CD4-positive, alpha-beta T cell treated with Interleukin-21 for 1 hour (primary cell): ENCODE data around the gene TMEM181.
"Not testable (repeated sequence)": the region's sequence is repeated elsewhere in the genome, so short reads cannot be mapped to it uniquely, and the experiment has no call there.

Experiments
- DNase-seq: peaks from one replicate; pipeline ENCODE4 v3.0.0-alpha.2; 2020

Gene TMEM181, protein sequence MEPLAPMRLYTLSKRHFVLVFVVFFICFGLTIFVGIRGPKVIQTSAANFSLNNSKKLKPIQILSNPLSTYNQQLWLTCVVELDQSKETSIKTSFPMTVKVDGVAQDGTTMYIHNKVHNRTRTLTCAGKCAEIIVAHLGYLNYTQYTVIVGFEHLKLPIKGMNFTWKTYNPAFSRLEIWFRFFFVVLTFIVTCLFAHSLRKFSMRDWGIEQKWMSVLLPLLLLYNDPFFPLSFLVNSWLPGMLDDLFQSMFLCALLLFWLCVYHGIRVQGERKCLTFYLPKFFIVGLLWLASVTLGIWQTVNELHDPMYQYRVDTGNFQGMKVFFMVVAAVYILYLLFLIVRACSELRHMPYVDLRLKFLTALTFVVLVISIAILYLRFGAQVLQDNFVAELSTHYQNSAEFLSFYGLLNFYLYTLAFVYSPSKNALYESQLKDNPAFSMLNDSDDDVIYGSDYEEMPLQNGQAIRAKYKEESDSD

DNA sequence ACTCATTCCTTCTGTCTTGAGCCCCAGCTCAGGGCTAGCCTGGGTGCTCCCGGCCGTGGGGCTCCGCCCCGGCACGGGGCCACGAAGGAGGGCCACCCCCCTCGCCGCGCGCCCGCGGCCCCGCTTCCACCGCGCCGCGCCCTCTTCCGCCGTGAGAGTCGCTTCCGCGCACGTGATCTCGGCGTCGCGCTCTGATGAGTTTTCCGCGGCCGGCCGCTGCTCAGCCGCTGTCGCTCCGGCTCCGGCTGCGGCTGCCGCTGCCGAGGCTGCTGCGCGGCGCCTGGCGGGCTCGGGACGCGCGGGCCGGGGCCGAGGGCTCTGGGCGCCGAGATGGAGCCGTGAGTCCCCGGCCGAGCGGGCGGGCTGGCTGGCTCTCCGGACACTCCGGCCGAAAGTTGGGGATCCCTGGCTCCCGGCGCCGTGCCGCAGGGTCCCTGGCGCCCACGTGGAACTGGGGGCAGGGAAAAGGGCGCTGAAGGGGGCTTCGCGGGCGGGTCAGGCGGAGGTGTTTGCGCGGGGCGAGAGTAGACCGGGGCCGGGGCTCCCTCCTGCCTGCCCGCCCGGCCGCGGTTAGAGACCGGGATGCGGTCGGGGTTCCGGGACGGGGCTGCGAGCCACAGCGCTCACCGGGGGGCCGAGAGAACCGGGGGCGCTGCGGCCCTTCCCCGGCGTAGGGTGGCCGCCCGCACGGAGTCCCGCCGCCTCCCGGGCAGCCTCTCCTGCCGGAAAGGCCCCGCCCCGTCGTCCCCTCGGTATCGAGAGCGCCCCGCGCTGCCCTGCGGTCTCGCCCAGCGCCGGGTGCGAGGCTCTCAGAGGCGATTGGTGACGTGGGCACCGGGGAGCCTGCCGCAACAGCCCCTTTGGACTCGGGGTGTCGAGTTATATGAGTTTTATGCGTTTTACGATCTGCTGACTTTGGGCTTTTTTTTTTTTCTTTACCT, at the start of gene TMEM181:
Gene TMEM181 (plus strand): TSS at position 197 of the 941 bp plus-strand sequence. CDS start 134 bp downstream, at position 331.
- peak; percentile 88 for DNase-seq

DNA sequence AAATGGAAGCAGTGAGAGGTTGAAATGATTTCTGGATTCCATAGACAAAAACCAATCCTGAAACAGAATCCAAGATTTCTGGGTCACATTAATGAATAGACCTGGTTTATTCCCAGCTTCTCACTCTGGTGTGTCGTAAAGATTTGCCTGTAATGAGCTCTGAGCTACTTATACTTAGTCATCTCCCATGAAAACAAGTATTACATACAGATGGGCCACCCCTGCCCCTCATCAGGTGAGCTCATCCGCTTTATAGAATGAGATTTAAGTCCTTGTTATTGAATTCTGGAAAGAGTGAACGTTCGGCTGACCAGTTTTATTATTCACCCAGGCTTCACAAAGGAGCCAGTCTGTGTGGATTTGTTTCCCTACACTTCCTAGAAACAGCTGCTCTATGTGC, 47.1 kb upstream of the TMEM181 start:
- no peak for DNase-seq

DNA sequence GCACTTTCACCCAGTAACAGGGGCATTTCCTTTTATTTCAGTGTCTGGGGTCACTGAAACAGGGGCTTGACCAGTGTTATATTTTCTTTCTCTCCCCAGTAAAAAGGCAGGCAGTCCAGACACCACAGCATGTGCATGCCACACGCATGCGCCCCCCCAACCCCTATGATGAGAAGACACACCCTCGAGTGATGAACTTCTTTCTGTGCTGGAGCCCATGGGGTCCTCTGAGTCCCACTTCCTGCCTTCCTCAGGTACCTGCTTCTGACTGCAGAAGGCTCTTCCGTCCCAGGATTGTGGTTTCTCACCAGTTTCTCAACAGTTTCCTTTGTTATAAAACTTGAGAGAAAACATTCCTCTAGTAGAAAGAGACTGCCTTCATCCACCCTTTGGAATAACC, 45.7 kb upstream of the TMEM181 start:
- no peak for DNase-seq

DNA sequence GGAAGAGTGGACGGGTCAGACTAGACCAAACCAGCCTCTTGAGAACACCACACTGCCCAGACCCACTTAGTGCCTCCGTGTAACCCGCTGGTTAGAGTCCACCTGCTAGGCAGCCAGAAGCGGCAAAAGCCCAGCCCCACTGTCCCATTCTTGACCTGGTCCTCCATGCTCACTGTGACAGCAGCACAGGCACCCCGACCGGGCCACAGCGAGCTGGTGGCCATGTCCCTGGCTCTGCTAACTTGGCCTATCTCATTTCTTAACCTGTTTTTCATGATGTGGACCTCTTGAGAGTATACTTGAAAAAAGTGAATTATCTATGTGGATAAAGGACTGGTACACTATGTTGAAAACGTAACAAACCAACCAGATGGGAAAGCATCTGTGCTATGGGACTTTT, 44.9 kb upstream of the TMEM181 start:
- no peak for DNase-seq

DNA sequence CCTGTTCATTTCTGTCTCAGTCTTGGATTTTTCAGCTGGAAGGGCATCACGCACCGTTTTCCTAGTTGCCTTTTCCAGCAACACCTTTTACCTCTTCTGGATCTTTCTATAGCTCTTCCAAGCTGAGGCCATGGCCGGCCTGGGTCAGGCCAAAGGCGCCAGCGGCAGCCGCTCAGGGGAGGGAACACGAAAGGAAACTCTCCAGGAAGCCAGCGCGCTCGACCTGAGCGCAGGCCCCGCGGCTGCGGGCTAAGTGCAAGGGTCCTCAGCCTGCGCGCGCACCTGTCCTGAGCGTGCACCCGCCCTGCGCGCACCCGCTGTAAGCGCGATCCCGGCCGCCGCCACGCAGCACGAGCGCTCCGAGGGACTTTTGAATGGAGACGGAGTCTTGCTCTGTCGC, 43.8 kb upstream of the TMEM181 start:
- no peak for DNase-seq

DNA sequence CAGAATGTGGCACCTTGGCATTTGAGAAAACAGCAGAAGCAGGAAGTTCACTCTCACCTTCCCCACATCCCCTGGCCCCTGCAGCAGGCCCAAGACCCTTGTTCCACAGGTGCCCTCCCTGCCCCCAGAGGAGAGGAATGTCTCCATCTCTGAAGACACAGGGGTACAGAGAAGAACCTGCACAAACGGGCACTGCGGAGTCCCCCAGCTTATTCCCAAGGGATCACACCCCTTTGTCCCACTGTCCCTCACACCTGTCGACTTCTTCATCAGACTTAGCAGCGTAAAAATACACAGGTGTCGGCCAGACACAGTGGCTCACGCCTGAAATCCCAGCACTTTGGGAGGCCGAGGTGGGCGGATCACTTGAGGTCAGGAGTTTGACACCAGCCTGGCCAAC, 42.9 kb upstream of the TMEM181 start:
- no peak for DNase-seq

DNA sequence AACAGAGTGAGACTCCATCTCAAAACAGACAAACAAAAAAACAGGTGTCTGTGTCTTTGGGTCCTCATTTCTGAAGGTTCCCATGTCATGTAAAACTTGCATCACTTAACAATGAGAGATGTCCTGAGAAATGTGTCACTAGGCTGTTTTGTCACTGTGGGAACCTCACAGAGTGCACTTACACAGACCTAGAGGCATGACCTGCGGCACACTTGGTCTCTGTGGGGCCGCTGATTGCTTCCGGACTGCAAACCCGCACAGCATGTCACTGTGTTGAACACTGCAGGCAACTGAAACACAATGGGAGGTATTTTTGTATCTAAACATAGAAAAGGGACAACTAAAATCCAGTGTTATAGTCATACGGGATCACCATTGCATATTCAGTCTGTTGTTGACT, 42.3 kb upstream of the TMEM181 start:
- DNase-seq, result no peak

DNA sequence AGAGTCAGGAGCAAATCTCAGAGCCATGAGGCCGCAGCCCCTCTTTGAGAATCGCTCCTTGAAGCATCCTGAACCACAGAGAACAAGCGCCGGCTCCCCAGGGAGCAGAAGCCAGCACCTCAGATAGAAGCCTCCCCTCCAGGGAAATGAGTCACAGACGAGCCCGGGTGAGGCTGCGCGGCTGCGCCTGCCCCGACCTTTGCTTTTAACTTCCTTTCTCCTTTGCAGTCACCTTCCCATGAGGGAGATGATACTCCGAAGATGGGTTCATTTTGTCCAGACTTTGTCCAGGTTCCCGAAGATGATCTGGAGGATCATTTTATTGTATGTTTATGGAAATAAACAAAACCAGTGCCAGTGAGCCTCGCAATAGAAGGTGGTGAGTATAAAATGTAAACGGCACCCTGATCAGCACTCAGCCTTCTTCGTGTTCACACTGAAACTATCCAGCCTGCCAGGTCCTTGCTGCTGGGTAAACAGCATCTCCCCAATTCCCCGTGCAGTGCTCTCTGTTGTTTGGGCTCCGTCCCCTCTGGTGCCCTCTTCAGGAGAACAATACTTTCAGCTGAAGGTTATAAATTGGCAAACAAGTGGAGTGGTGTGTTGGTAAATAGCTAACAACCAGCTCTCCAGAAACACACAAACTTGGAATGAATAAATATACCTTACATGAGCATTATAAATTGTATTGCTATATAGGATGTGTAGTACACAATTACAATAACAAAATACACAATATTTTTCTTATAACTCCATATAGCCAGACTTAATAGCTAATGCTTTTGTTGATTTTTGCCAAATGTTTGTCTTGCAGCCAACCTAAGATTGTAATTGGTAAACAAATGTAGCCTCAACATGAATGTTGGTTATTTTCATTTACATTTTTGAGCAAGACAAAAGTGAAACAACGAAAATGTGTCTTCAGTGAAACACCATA, 41.4 kb upstream of the TMEM181 start:
- DNase-seq, result peak; percentile 73

DNA sequence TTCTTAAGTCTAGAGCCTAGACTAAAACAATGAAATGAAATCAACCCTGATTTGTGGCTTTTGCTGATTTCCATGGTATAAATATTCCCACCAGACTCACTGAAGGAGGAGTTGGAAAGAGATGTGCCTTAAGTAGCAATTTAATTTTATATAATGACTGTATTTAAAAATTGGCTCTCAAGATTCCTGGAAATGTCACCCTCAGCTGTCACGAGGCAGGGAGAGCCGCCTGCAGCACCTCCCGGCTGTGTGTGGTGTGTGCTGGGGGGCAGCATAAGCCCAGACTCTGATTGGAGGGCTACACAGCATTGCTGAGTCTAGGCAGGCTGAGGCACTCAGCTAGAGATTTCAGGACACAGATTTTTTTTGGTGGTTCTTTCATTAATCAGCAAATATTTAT, 40.6 kb upstream of the TMEM181 start:
- DNase-seq, result no peak

DNA sequence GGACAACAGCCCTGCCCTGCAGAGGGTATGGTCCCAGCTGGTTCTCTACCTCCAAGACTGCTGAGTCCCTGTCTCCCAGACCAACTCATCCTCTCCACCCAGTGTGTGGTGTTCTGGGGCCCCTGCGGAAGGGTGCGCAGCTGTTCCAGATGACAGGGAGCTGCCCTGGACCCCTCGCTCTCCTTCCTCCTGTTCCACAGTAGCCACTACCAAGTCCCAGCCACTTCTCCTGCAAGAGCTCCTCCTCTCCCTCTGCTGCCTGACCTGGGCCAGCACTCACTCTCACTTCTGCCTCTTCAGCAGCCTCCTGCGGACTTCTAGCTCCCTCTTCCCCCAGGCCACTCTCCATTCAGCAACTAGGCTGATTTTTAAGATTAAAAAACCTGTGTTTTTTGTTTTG, 40.1 kb upstream of the TMEM181 start:
- no peak for DNase-seq

DNA sequence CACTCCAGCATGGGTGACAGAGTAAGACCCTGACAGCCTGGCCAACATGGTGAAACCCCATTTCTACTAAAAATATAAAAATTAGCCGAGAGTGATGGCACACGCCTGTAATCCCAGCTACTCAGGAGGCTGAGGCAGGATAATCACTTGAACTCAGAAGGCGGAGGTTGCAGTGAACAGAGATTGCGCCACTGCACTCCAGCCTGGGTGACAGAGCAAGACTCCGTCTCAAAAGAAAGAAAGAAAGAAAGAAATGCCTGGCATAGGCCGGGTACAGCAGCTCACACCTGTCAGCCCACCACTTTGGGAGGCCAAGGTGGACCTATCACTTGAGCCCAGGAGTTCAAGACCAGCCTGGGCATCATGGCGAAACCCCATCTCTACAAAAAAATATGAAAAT, 38.9 kb upstream of the TMEM181 start:
- not testable (repeated sequence) for DNase-seq

DNA sequence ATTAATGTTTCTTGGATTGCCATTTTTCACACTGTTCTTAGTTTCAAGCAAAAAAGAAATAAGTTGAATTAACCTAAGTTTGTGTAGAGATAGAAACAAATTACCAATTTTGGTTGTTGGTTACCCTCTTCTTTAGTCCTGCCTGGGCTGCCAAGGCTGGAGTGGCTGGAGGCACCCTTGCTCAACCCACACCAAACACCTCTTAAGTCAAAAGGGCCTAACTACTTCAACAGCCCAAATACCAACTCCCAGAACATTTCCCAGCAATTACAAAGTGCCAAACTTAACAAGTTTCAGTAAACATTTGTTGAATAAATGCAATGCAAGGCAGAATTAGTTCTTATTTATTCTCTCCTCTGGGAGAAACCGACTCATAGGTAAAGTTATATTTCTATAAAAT, 38.1 kb upstream of the TMEM181 start:
- DNase-seq, result no peak

DNA sequence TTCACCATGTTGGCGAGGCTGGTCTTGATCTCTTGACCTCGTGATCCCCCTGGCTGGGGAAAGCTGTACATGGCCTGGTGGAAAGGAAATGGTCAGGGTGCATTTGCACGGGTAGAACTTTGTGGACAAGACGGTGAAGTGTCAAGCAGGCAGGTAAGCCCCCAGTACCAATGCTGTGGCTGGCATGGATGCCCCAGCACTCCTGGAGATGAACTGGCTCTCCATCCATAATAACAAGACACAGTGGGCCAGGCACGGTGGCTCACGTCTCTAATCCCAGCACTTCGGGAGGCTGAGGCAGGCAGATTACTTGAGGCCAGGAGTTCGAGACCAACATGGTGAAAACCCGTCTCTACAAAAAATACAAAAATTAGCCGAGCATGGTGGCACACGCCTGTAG, 37.3 kb upstream of the TMEM181 start:
- DNase-seq, result no peak

DNA sequence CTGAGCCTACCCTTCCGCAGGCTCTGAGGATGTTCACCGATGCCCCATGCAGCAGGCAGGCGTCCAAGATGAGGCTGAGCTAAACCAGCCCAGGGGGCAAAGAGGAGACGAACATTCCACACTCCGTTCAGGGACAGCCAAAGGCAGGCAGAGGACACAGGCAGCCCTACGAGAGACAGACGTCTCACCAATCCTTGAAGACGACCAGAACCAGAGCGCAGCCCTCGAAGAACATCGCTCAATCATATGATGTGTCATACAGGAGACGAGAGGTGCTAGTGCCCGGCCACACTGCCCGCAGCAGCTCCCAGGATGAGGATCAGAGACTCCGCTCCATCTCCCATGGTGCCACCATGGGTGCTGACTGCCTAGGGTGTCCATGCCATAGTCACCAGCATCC, 35.6 kb upstream of the TMEM181 start:
- DNase-seq, result no peak

DNA sequence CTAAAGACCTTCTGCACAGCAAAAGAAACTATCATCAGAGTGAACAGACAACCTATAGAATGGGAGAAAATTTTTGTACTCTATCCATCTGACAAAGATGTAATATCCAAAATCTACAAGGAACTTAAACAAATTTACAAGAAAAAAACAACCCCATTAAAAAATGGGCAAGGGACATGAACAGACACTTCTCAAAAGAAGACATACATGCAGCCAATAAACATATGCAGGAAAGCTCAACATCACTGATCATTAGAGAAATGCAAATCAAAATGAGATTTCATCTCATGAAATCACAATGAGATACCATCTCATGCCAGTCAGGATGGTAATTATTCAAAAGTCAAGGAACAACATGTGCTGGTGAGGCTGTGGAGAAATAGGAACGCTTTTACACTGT, 32.0 kb upstream of the TMEM181 start:
- not testable (repeated sequence) for DNase-seq

DNA sequence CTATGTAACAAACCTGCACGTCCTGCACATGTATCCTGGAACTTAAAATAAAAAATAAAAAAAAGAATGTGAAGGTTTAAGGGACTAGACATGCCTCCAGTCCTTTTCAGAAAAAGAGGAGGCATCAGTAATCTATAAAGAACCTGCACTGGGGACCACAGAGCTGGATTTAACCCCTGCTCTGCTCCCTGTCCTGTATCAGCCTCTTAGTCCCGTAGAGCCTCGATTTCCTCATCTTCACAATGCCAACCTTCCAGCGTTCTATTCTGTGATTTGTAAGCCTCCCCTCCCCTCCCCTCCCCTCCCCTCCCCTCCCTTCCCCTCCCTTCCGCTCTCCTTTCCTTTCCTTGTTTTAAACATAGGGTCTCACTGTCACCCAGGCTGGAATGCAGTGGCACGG, 31.1 kb upstream of the TMEM181 start:
- no peak for DNase-seq

DNA sequence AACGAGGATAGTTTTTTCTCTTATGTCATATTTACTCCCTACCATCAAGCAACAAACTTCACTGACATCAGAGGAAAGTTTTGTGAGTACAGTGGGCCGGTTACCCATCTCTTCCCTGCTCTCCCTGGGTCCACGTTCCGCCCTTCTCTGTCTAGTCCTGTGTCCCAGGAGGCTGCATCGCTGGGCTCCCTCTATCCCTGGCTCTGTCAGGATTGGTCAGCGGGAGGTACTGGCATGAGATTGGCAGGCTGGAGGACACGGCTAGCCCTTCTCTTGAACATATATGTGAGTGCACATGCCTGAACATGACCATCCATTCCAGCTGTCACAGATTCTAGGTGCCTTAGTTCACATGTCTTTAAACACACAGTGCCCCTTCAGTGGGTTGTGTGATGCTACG, 30.3 kb upstream of the TMEM181 start:
- DNase-seq, result no peak

DNA sequence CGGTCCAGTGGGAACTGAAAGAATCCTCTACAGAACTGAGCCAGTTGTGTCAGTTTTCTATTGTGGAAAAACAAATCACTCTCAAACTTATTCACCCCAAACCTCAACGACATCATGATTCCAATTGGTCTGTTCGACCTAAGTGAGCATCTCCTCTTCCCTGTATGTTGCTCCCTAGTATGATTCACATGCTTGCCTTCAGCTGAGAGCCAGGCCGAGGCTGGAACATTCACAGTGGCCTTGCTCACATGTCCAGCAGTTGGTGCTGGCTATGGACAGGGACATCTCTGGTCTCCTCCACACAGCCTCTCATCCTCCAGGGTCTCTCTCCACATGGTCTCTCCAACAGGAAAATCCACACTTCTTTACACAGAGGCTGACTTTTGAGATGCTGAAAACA, 28.3 kb upstream of the TMEM181 start:
- DNase-seq, result no peak

DNA sequence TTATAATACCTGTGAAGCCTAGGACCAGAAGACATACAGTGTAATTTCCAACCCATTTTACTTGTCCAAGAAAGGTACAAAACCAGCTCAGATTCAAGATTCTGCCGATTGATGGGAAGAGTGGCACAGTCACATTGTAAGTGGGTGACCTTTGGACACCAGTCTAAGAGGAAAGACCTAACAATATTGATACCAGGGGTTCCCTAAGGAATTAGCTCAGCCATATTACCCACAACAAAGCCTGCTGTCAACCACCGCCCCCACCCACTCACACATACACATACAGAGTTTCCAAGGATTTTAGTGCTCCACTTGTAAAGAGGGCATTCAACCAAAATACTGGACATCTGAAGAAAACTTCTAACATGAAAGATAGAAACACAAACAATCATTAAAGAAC, 27.9 kb upstream of the TMEM181 start:
- no peak for DNase-seq

DNA sequence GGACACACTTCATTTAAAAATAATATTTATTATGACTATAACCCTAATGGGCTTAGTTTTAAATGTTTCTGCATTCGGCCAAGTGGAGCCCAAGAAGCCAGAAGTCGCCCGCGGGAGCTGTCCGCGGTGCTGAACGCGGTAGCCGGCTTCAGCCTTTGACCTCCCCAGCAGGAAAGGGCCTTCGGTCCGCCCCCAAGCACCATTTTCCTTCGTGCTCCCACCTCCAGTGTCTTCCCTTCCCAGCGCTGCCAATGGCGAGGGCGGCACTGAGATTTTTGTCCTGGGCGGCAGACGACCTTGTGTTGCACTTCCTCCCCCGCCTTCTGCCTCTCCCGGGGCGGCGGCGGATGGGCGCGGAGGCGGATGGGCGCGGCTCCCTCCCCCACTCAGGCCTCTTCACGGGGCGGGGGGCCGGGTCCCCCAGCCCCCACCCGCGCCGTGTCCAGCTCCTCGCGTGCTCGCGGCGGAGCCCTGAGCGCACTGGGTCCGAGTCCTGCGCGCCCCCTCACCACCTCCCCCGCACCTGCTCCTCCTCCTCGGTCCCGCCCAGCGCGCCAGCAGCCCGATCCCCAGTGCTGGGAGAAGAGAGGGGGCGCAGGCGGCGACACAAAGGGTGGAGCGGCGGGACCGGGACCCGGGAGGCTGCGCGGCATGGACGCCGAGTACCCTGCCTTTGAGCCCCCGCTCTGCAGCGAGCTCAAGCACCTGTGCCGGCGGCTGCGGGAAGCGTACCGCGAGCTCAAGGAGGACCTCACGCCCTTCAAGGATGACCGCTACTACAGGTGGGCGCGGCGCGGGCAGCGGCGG, 23.6 kb upstream of the TMEM181 start:
- DNase-seq, result peak; percentile 72

DNA sequence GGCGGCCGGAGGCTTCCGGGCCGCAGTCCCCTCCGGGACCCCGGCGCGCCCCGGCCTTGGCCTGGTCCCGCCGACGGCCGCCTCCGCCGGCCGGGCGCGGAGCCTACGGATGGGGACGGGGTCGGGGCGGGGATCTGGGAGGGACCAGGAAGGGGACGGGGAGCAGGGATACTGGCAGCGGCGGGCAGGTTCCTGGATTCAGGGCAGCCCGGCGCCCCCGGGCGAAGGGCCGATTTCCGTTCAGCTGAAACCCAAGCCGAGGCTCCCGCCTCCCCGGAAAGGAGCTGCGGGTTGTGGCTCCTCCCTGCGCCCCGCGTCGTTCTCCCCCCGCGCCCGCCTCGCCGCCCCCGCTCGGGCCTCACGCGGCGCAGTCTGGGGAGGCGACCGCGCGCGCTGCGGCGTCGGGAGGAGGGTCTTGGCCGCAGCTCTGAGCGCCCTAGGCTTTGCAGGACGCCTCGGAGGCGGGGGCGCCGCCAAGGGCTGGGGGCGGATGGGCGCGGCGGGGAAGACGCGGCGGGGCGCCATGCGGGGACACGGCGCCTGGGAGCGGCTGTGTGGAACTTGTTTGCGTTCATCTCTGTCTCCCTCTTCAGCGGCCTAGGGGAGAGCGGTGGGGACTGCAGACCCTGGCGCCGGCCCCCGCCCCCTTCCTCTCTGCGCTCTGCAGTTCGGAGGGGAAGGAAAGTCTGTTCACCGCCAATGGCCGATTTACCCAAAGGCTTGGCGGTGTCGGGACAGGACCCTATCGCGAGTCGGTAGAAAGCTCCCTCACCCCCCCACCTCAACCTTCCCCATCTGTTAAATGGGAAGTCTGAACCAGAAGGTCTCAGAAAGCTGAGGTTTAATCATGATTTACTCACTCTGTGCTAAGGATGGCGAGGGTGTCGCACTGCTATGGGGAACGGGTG, 22.7 kb upstream of the TMEM181 start:
- peak; percentile 37 for DNase-seq
